ENCODE data around the gene RTN1.

Gene RTN1

DNA sequence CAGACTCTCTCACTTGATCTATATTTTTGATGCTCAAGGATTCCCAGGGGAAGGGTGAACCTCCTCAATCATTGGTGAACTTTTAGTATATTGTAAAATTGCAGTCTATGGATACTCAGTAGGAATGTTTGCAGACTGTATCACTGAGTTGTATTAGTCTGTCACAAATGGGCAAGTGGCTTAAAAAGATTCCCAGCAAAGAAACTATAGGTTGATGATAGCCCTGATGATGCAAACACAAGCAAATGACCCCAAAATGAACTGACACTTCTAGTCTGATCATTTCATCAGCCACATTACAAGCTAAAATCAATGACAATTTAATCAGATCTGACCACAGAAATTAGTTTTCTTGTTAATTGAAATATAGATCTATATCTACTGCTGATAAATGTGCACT is 59.5 kb downstream of the RTN1 start:
- DNase-seq: no peak

DNA sequence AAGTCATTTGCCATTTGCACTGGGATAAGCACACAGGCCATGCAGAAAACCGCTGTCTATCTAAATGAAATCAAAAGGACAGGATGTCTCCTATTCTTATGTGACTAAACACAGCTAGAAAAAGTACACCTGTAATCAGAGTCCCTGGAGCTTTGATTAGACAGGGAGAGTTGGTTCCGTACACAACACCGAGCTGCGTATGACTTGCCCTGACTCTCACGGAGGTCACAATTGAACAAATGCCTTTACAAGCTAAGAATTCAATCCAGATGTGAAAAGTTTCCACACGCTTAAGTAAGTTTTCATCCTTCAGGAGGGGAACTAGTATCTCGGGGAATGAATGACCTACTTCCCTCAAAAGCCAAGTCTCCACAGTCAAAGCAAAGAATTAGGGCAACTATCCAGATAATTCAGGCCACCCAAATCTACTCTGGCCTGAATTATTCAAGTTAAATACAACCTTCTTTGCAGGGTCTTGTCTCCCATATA is 67.5 kb downstream of the RTN1 start:
- no peak for DNase-seq

DNA sequence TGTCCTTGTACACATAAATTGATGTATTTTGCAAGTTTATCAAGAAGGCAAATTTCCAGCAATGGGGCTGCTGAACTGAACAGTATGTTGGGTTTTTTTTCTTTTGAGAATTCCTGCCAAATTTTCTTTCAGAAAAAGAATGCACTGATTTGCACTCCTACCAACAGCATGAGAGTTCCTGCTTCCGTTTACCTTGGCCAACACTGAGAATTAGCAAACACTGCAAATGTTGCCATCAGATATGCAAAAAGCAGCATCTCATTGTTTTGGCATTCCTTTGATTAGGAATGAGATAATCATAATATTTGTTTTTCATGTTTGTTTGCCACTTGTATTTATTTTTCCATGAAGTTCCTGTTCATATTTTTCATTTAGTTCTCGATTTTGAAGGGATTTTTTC is 82.4 kb downstream of the RTN1 start:
- no peak for DNase-seq

DNA sequence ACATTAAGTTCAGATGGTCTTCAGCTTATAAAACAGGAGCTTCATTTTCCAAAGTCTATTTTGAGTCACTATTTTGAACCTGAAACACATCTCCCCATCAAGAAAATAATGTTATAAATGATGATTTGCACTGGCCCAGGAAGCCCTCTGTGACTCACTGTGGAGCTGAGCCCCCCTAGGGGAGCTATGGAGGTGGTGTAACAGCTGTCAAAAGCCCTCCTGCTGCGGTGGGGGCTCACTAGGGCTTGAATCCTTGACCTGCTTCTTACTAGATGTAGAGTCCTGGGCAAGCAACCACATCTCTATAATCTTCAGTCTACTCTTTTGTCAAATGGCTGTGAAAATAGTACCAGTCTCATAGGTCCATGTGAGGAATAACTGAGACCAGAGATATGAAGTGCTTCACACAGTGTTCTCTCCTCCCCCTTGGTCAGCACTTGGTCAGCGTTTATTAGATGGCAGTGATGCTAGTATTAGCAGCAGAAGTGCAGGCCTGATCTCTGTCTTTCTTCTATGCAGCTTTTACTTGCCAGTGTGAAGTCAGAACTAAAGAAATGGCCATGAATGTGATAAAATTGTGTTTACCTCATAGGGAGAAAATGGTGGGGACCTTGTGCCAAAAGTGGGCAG is 83.4 kb downstream of the RTN1 start:
- no peak for DNase-seq

DNA sequence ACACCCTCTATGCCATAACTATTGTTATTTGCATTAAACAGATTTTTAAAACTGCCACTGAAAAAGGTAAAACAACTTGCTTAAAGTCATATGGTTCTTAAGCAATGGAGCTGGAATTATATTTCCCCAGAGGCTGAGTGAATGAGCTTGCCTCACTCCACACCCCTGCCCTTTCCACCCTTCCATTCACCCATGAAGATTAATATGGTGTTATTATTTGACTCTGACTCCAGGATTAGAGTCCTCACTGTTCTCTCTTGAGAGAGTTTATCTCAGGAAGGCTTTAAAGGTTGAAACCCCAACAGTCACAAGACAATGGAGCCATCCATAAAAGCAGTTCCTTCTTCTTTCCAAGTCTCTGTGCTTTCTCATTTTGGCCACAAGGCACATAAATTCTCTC is 84.9 kb downstream of the RTN1 start:
- DNase-seq: no peak

DNA sequence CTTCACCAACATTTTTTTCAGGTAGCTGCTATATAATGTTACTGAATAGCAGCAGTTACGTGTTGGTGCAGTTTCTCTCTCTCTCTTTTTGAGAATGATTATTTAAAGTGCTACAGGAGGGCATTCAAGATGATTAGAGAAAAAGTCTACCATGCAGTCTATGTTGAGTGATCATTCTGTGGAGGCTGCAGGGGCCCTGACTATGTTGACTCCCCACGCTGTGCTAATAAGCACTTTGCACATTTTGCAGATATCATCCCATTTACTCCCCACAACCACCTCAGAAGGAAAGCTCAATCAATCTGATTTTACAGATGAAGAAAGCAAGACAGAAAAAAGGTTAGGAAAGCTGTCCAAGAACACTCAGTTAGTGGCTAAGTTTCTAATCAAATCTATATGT is 87.8 kb downstream of the RTN1 start:
- no peak for DNase-seq

DNA sequence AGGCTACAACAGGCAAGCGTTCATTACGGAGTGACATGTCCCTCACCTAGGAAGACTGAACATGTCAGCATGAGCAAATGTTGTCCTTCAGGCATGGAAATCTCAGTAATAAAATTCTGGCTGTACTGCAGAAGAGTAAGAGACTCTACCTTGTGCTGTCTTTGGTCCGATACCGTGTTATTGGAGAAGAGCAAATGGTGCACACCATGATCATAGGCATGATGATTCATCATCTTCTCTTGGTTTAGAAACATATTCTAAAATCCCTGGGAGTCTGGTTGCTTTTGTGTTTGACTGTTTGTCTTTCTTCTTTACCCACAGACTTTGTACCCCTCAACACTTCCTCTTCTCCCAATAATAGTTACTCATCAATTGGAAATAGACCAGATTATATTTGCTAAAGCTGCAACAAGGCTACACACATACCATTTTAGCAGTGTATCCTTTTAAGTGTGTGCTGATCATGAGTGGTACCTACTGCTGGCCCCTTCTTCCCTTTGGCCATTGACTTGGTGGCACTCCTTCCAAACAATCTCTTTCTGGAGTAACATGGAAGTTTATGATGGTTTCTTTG is 93.5 kb downstream of the RTN1 start:
- no peak for DNase-seq

DNA sequence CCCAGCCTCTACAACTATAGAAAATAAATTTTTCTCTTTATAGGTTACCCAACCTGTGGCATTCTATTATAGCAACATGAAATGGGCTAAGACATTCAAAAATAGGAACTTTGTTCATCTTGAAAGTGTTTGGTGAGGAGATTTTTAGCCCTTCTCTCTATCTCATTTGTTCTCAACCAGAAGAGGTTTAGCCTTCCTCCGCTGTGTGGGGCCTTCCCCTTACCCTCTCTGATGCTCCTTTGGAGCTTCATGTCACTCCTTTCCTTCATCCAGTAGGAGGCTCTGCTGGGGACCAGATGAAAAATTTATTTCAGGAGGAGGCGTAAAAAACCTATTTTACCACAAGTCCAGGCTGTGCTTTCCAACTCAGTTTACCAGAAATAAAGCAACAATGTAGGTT is 94.1 kb downstream of the RTN1 start:
- DNase-seq: no peak

DNA sequence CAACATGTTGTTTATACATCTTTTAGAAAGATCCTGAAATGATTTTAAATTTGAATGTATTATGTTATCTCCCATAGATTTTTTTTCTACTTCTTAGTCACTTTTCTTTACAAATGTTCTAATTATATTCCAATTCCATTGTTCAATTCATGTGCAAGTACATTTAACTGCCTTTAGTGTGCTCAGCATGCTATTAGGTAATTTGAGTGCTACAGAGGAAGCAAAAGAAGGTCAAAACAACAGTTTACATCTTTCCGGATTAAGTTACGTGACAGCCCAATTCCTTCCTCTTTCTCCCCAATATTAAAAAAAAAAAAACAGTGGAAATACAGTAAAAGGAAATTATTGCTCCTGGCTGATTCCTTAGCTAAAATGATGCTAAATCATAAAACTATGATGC is 98.3 kb downstream of the RTN1 start:
- no peak for DNase-seq

DNA sequence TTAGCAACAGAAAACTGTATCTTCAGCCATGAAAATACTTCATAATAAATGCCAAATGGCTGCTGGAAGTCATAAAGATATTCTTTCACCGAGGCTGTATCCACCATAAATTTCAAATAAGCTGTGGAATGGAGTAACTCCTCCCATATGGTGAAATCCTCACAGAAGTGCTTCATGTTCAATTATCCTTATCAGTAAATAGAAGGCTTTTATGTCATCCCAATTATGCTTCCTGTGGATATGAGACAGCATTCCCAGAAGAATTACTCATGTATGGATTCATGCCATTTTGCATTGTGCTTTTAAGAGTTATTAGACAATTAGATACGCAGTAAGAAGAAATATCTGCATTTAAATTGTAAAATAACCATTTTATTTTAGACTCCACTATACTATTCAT is 99.0 kb downstream of the RTN1 start:
- DNase-seq: no peak

DNA sequence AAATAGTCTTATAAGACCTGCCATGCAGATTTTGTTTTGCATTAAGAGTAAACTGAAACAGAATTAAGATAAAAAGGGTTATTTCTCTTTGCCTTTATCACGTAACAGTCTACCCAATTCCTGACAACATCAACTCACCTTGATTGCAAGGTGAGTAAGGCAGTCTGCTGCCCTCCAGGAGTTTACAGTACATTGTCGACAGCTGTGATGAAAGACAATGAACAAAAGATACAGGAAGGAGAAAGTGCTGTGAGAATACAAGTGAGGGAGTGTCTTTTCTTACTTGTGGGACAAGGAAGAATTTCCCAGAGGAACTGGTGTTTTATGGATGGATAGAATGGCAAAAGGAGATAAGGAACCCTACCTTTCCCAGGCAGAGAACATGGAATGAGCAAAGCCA is 101.0 kb downstream of the RTN1 start:
- DNase-seq: no peak

DNA sequence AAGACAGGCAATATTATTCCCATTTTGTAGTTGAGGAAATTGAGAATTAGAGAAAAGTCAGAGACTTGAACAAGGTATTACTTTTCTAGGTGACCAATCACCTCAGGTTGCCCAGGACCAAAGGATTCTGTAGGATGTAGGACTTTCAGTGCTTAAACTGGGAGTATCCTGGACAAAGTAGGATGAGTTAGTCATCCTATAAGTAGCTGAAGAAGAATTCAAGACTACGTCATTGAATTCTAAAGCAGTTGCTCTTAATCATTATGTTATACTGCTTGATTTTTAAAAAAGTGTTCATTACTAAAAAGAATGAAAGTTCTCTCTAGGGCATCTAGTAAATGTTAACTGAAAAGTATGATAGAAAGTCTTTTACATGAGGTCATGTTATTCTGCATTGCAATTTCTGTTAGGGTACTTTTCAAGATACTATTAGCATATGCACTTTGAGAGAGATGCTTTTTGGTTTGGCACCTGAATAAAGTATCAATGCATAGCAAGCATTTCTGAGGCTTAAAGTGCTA is 101.7 kb downstream of the RTN1 start:
- DNase-seq: no peak

DNA sequence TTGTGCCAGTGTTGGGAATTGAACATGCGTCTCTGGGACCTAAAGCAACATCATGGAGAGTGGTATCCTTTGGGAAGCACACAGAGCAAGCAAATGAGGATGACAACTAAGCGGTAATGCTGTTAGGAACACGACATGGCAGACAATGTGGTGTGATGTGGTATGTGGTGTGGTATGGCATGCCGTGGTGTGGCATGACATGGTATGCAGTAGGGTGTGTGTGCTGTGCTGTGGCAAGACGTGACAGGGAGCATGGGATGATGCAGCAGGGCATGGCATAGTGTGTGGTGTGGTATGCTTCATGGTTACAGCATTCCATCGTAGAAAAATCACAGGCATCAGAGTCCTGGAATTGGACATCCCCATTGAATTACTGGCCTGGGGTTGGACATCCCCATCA is 108.7 kb downstream of the RTN1 start:
- no peak for DNase-seq

DNA sequence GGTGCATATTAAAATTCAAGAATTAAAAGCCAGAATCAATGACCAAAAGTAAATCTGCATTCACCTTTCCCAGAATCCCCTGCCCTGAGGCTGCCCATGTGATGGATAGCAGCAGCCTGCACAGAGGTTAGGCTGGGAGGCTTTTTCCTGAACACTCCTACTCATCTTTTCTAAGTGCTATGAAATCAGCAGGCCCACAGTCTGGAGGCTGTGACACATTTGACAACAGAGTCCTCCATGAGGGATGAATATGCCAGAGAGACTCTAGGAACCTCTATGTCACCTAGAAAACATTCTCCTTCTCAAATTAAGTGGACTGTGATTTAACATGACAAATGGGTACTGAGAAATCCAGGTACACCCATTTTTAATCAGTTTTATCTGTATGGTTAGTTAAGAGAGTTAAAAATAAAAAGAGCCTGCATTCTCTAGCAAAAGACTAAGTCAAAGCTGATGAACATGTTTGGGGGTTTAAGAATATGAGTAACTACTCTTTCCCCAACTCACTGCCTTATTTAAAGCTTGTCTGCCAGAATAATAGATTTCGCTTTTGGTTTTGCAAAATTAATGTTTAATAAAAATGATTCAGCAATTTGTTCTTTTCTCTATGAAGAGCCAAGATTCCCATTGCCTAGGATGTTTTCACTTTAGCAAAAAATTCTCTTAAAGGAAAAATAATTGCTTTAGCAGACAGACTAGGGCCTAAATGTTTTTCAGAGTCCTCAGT is 115.0 kb downstream of the RTN1 start:
- DNase-seq: peak in 1 of 51 donors; percentile 20

DNA sequence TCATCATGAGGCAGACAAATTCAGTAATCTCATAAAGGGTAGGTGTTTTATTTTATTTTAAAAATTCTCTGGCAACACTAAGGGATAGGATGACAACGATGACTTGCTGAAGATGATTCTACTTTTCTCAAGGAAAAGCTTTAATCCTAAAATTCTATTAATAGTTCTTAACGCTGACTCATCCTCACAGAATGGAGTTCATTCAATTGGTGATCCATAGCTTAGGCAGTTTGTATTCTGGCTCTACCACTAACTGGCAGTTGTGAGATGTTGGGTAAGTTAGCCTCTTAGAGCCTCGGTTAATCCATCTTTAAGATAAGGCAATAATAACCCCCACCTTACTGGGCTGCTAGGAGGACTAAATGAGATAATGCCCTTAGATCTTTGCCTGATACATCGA is 116.3 kb downstream of the RTN1 start:
- no peak for DNase-seq

DNA sequence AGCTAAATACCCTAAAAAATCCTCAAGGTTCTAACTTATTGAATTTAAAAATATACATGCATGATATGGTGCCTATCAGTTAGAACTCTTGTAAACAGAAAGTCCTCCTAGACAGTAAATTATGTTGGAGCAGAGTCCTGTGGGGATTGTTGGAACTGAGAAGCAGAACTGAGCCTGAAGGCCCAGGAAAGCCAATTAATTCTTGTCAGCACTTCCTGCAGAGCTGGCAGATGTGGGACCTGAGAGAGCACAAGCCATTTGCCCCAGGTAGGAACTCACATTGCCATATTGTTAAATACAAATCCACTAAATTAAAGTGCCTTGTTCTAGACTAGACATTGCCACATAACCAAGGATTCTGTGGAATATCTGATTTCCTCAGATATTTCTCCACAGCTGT is 117.1 kb downstream of the RTN1 start:
- peak in 1 of 51 donors; percentile 3 for DNase-seq

DNA sequence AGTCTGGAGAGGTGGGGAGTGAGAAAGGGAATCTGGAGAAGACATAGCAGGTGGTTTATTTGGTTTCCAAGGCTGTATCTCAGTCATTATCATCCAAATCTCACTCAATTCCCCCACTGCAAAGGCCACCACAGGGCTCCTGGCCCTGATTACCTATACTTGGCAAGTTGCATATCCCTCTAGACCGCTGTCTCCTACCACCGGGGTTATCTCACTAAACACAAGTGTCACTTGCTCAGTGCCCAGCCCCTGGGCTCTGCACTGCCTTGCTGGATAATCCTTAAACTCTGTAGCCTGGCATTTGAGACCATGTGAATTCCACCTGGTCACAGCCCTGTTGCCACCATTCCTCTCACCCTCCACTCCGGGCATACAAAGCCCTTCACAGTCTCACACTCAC is 119.0 kb downstream of the RTN1 start:
- DNase-seq: no peak

DNA sequence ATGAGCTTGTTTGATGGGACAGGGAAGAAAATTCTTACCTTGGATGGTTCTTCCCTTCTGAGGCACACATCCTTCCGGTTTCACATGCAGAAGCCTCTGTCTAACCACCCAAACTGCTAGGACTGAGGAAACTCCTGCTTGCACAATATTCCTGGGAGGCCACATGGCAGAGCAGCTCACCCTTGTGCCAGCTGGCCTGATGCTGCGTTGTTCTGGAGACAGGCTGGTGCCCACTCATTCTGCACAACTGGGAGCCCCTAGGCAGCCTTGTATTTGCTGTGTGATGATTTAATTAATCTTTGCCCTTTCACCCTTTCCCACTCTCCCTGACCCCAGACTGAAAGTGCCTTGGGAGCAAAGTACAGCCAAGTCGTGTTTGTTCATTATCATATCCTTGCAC is 130.8 kb downstream of the RTN1 start:
- peak in 8 of 51 donors; percentile 7 to 27 (median 12) for DNase-seq

DNA sequence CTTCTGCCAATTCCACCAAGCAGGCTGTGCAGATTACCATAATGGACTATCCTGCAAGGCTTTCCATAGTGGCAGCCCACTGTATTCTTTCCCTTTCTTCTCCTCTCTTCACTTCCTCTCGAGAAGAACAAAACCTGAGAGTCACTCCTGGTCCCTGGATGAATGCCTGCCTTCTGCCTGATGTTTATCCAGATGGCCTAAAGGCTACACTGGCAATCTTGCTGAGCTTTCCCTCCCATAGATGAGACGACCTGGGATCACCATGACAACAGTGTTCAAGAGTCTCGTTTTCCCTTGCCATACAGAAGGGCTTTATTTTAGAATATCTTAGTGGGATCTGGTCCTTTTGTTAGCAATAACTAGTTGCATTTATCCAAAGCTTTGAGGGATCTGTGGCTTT is 142.3 kb downstream of the RTN1 start:
- peak in 1 of 51 donors; percentile 38 for DNase-seq

DNA sequence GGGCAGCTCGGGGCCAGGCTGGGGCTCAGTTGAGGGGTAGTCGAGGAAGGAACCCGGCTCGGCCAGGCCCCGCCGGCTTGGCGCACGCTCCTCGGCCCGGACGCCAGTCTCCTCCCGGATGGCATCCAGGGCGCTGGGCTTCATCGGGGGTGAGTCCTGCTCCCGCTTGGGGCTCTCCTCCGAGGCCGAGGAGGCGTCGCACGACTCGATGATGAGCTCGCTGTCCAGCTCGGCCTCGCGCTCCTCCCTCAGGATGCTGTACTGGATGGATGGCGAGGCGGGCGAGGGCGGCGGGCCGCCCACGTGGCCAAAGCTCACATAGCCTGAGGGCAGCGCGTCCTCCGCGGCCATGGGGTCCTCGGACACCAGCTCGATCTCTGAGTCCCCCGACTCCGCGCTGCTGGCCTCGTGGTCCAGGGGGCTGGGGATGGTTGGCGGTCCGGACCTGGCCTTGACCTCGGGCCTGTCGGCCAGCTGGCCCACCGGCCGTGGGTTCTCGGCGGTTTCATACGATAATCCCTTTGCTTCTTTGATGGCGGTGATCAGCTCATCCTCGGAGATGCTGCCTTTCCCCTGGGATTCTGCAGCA is 143.4 kb downstream of the RTN1 start:
- no peak for DNase-seq

DNA sequence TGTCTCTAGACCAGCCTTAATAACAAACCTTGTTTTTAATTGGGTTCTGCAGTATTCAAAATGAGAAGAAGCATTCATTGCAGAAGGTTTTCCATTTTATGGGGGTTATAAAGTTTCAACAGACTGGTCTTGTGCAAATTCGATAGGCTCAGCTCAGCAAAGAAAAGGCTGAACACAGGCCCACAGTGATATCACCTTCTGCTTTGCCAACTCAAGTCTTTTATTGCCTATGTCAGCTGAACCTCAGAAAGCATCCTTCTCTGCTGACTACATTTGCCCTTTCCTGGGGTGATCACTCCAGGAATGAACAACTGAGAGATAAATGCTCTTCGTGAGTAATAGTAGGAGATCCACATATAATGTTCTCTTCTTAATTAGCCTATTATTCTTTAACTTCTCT is 159.5 kb downstream of the RTN1 start:
- DNase-seq: no peak

DNA sequence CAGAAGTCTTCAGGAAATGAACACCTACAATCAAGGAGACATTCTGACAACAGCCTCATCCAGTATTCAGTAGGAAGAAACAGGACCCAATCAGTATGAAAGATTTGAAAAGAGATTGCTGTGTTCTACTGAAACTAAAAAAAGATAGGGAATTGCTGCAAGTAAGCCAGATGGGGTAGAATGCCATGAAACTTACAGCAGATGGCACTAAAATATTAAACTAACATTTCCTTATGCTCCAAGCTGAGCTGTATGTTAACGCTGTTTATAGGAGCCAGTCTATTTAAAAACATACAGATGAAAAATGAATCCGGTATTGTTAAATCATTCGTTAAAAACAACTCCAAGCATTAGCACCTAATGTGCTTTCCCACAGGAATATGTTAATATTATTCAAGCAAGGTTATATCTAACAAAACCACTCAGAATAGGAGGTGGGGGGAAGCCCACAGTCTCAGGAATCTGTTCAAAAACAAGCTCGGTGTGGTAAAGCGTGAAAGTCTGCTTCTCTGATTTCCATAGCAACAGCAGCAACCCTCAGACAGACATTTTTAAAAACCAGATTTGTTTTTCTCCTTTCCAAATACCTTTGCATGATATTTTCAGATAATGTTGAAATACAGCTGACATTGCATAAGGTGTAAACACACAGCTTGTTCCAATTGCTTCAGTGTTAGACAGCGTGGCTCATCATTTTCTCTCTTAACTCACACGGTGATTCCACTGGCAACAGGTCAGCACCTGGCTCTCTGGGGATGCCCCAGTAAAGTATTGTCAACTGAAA is 162.6 kb downstream of the RTN1 start:
- peak in 1 of 51 donors; percentile 77 for DNase-seq
